HFFc6 (cell line): ENCODE measurements around the gene CAPS2. TPM values are rescaled to one million over a fixed set of nuclear protein-coding genes. Genes with fewer than 3 reads are reported as not detected.

Experiments used
- DNase-seq: peaks from one replicate; pipeline ENCODE4 v3.0.0-alpha.2; 2018
- H3K27ac Mint-ChIP-seq: 2 replicates; pipeline ENCODE4 v1.8.0; 2020; ENCODE audit warnings: mild to moderate bottlenecking, mixed read lengths
- H3K27me3 Mint-ChIP-seq: 2 replicates; pipeline ENCODE4 v1.8.0; 2021; ENCODE audit warnings: mild to moderate bottlenecking, moderate library complexity, mixed read lengths; ENCODE audit not compliant: insufficient read depth
- H3K36me3 Mint-ChIP-seq: 2 replicates; pipeline ENCODE4 v1.8.0; 2021; ENCODE audit warnings: low read depth, mixed read lengths
- H3K4me1 Mint-ChIP-seq: 2 replicates; pipeline ENCODE4 v1.8.0; 2020; ENCODE audit warnings: low read depth, mixed read lengths
- H3K4me3 Mint-ChIP-seq: 2 replicates; pipeline ENCODE4 v1.8.0; 2020; ENCODE audit warnings: mild to moderate bottlenecking, moderate library complexity, mixed read lengths
- H3K9me3 Mint-ChIP-seq: 2 replicates; pipeline ENCODE4 v1.8.0; 2020; ENCODE audit warnings: mild to moderate bottlenecking, mixed read lengths
- CTCF ChIP-seq: fragments of 200-600 bp; sonication (generic); IDR thresholded peaks from 2 replicates; pipeline ENCODE4 v1.5.0; 2021; ENCODE audit warnings: antibody characterized with exemption, mild to moderate bottlenecking
- total RNA-seq, 6 experiments: library from RNA; stranded (reverse); fragmentation: NEBNext Ultra II Directional; extraction: Animal tissue kit (Norgen Biotek cat#: 25700); gene quantifications; 2 replicates in 1 of 6; 3 replicates in 5 of 6; pipeline ENCODE4 v1.2.3, GENCODE V29; 2021

CAPS2 gene
- total RNA-seq, 6 experiments from 2014 or later = 2.0 to 3.3 (median 2.3) TPM

GRCh38 chr12:75236206-75236605 lies 93.9 kb downstream of the CAPS2 start:
- peaks cover 5% of the 10 kb centered on the region for H3K9me3 Mint-ChIP-seq
- H3K4me3 Mint-ChIP-seq = no peak overlapping the region
- H3K27me3 Mint-ChIP-seq = no peaks in the 10 kb centered on the region
- no peaks in the 10 kb centered on the region for H3K36me3 Mint-ChIP-seq
- H3K27ac Mint-ChIP-seq = no peak overlapping the region
- peaks cover 15% of the 10 kb centered on the region for H3K4me1 Mint-ChIP-seq
- no peak for TF ChIP-seq CTCF
- DNase-seq = no peak

- no peak for TF ChIP-seq CTCF
Observed at GRCh38 chr12:75227132-75227531, 103.0 kb downstream of the CAPS2 start.

More at GRCh38 chr12:75227132-75227531, 103.0 kb downstream of the CAPS2 start:
- DNase-seq = no peak
- Mint-ChIP-seq H3K9me3 (no peaks in the 10 kb centered on the region), H3K4me1 (peaks cover 4% of the 10 kb centered on the region; the same call in 1 of the 2 replicates), H3K27me3 (peaks cover 3% of the 10 kb centered on the region; the same call in 1 of the 2 replicates), H3K4me3 (no peak overlapping the region), H3K36me3 (no peaks in the 10 kb centered on the region), H3K27ac (no peak overlapping the region)

Other genes with a start within 250 kb of the CAPS2 start
- not detected for gene KCNC2, start 120.5 kb downstream of the CAPS2 start, total RNA-seq
- gene GLIPR1L1, start 4.3 kb upstream of the CAPS2 start, total RNA-seq = not detected
- gene GLIPR1L2, start 60.8 kb upstream of the CAPS2 start, total RNA-seq = under 1 TPM; 0.33 to 0.83 (median 0.54) TPM
- gene GLIPR1, start 150.4 kb upstream of the CAPS2 start, total RNA-seq = 100 to 1,000 TPM; 190 to 339 (median 278) TPM
- gene KRR1, start 181.3 kb upstream of the CAPS2 start, total RNA-seq = 10 to 100 TPM; 52.4 to 64.4 (median 61.8) TPM